NCI-H510A (cell line): ENCODE results near the gene CPO.
"Not testable (repeated sequence)": the region's sequence is repeated elsewhere in the genome, so short reads cannot be mapped to it uniquely, and the experiment has no call there.

ENCODE experiments used
- DNase-seq: peaks from one replicate; lab custom pipeline; 2025; lab: John Stamatoyannopoulos, UW

CPO gene, protein sequence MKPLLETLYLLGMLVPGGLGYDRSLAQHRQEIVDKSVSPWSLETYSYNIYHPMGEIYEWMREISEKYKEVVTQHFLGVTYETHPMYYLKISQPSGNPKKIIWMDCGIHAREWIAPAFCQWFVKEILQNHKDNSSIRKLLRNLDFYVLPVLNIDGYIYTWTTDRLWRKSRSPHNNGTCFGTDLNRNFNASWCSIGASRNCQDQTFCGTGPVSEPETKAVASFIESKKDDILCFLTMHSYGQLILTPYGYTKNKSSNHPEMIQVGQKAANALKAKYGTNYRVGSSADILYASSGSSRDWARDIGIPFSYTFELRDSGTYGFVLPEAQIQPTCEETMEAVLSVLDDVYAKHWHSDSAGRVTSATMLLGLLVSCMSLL

DNA sequence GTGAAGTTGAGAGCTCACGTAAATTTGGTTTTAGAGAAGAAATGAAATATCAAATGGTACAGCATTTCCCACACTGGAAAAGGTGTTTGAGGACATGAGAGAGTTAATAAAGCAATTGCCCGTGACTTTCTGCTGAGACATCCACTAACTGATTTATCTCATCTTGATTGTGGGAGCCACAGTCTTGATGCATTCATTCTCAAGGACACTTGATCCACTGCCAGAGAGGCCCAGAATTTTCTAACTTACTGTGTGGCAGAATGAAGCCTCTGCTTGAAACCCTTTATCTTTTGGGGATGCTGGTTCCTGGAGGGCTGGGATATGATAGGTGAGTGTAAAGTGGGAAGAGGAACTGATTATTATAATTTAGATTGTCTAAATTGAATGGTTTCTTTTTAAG, at the start of gene CPO:
TSS of gene CPO (plus strand) at position 179 of the 400 bp plus-strand sequence. CDS start at position 261, 82 bp downstream.
- no peak for DNase-seq

GRCh38 chr2:206890179-206890578, 49.1 kb upstream of the CPO start:
- no peak for DNase-seq

- DNase-seq: no peak
These were observed 48.4 kb upstream of the CPO start for GRCh38 chr2:206890926-206891325.

- no peak for DNase-seq
These were observed 24.2 kb upstream of the CPO start for GRCh38 chr2:206915121-206915520.

- no peak for DNase-seq
These were observed 21.1 kb upstream of the CPO start for GRCh38 chr2:206918263-206918662.

- no peak for DNase-seq
These were observed 19.0 kb upstream of the CPO start for GRCh38 chr2:206920310-206920709.

DNA sequence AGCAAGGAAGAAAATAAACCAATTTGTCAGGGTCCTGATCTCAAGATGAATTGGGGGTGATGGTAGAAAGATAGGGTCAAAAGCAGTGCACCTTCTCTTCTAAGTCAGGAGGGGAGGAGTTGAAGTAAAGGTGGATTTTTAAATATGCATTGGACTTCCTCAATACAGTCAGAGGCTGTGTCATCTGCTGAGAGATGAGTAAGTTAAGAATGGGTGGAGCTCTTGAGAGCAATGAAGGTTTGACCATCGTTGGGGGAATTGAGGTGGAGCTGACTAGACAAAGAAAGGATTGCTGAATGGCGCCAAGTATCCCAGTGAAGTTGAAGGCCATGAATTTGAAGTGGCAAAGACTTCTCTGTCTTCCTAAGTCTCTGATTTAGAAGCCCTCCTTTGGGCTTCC, 18.4 kb upstream of the CPO start:
- no peak for DNase-seq

GRCh38 chr2:206921529-206921928, 17.8 kb upstream of the CPO start:
- no peak for DNase-seq

GRCh38 chr2:206935991-206936842, 3.1 kb upstream of the CPO start:
- no peak for DNase-seq

- DNase-seq: no peak
These were observed 2.5 kb upstream of the CPO start for GRCh38 chr2:206936843-206937230.

- DNase-seq: no peak
These were observed 1.8 kb upstream of the CPO start for GRCh38 chr2:206937555-206937954.

GRCh38 chr2:206940546-206940945, 1.2 kb downstream of the CPO start:
- DNase-seq: no peak

DNA sequence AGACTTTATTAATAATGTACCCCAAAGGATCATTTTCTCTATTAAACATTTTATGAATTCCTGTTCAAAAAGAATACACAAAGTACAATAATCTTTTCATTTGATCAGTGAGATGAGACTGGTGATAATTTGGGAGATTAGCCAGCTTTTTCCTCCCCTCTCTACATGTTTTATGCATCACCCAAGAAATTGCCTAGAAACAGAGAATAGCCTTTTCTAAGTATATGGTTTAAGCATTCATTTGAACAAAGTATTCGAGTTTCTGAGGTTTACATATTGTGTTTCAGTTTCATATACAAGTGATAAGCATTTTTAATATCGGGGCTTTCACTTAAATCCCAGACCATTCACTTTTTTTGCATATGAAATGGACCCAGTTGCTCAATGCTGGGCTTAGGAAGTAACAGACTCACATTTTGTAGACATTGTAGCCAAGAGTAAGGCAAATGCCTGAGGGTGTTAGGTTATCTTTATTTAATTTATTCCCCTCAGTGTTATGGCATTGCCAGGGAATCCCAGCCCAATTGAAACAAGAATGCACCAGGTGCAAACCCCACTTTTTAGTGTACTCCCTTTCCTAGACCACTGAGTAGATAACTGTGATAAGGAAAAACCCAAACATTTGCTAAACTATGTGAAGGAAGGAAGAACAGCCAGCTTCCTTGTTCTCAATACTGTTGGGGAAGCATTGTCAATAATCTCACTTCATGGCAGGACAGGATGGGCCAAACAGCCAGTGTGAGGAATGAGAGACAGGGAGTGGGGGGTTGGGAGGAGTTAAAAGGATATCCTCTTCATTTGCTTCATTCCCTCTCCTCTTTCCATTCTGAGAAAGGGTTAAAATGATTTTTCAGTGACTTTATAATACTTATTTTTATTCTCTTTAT, 3.5 kb downstream of the CPO start:
- DNase-seq: no peak

GRCh38 chr2:206953404-206953803, 14.1 kb downstream of the CPO start:
- not testable (repeated sequence) for DNase-seq

GRCh38 chr2:206955253-206955652, 15.9 kb downstream of the CPO start:
- no peak for DNase-seq

DNA sequence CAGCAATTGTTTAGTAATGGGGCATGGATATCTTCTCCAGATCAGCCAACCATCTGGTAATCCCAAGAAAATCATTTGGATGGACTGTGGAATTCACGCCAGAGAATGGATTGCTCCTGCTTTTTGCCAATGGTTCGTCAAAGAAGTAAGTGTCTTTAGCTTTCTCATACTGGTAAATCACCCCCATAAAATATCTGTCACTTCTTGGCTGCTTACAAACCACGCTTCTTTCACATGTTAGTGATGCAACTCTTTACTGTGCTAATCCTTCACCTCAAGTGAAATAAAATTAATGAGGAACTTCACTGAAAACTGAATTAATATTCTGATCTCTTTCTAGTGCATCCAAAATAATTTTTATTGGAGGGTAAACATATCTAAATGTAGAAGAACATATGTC, 18.9 kb downstream of the CPO start:
- no peak for DNase-seq

DNA sequence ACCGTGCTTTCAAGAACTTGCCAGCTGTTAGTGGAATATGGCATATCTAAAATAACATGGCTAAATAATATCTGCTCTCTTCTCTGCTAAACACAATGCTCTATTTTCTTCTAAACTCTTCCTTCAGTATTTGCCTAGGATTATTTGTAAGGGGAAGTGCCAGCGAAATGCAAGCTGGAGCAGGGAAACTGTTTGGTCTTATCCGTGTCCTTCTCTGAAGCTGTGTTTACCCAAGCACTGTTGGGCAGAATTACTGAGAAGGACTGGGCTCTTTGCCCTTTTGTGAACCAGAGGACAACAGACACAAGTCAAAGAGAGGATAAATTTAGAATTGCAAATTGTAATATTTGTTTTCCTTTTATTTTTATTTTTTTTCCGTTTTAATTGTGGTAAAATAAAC, 23.6 kb downstream of the CPO start:
- no peak for DNase-seq

GRCh38 chr2:206968134-206969086, 29.1 kb downstream of the CPO start:
- DNase-seq: no peak

- DNase-seq: no peak
These were observed 29.9 kb downstream of the CPO start for GRCh38 chr2:206969192-206969591.

- no peak for DNase-seq
These were observed 31.5 kb downstream of the CPO start for GRCh38 chr2:206970589-206971360.
